Stimulated activated CD4-positive, alpha-beta T cell treated with anti-CD3 and anti-CD28 coated beads, Interleukin-2, amount 100 ng/mL, for 48 hours (primary cell): ENCODE data around the gene MAU2.
A peak's percentile ranks its signal among the peaks of the same experiment; 100 is the strongest.

Experiments used
- DNase-seq, 2 donors: peaks; one replicate each; pipeline ENCODE4 v3.0.0-alpha.2; 2020

MAU2 gene

GRCh38 chr19:19320361-19321140 is at the start of gene MAU2, which contains the start of gene SUGP1:
TSS of gene MAU2 (plus strand) at chr19:19320829. CDS start at chr19:19320860, 31 bp downstream.
TSS of gene SUGP1 (minus strand) at chr19:19320509. CDS start at chr19:19320496, 13 bp downstream.
- peak; percentile 85 to 86 for DNase-seq

- no peak for DNase-seq
Measured at GRCh38 chr19:19271828-19272599, 48.6 kb upstream of the MAU2 start.

- DNase-seq = no peak
Measured at GRCh38 chr19:19274146-19274545, 46.5 kb upstream of the MAU2 start.

GRCh38 chr19:19274716-19275565 is 45.7 kb upstream of the MAU2 start:
- DNase-seq = no peak

GRCh38 chr19:19276386-19276785 is 44.2 kb upstream of the MAU2 start:
- no peak for DNase-seq

- DNase-seq = no peak
Measured at GRCh38 chr19:19276851-19277250, 43.8 kb upstream of the MAU2 start.

GRCh38 chr19:19278315-19278714 is 42.3 kb upstream of the MAU2 start:
- DNase-seq = no peak

GRCh38 chr19:19279062-19279612 is 41.5 kb upstream of the MAU2 start:
- no peak for DNase-seq

- no peak for DNase-seq
Measured at GRCh38 chr19:19279853-19280252, 40.8 kb upstream of the MAU2 start.

- no peak for DNase-seq
Measured at GRCh38 chr19:19280561-19280960, 40.1 kb upstream of the MAU2 start.

- DNase-seq = no peak
Measured at GRCh38 chr19:19285686-19286085, 34.9 kb upstream of the MAU2 start.

GRCh38 chr19:19292607-19293006 is 28.0 kb upstream of the MAU2 start:
- no peak for DNase-seq

GRCh38 chr19:19294914-19295313 is 25.7 kb upstream of the MAU2 start:
- no peak for DNase-seq

GRCh38 chr19:19296953-19297689 is 23.5 kb upstream of the MAU2 start:
- DNase-seq = no peak

GRCh38 chr19:19297759-19298158 is 22.9 kb upstream of the MAU2 start:
- no peak for DNase-seq

GRCh38 chr19:19300613-19301012 is 20.0 kb upstream of the MAU2 start:
- no peak for DNase-seq

- no peak for DNase-seq
Measured at GRCh38 chr19:19303411-19303810, 17.2 kb upstream of the MAU2 start.

- DNase-seq = no peak
Measured at GRCh38 chr19:19304186-19304965, 16.3 kb upstream of the MAU2 start.

- no peak for DNase-seq
Measured at GRCh38 chr19:19305066-19305465, 15.6 kb upstream of the MAU2 start.

- DNase-seq = no peak
Measured at GRCh38 chr19:19305696-19306095, 14.9 kb upstream of the MAU2 start.

- no peak for DNase-seq
Measured at GRCh38 chr19:19306191-19306590, 14.4 kb upstream of the MAU2 start.
